HepG2 (cell line): ENCODE data around the gene HSCB. TPM values are rescaled to one million over a fixed set of nuclear protein-coding genes. Genes with fewer than 3 reads are reported as not detected.

Experiments used
- AFF4 ChIP-seq: sonication (generic); formaldehyde crosslinking; IDR thresholded peaks from 2 replicates; pipeline ENCODE4 v1.4.0; 2020; ENCODE audit warnings: missing genetic modification reagents
- ATRX ChIP-seq: sonication (generic); formaldehyde crosslinking; IDR thresholded peaks from 2 replicates; pipeline ENCODE4 v1.4.0; 2020; ENCODE audit warnings: missing genetic modification reagents, borderline replicate concordance
- CENPT ChIP-seq: sonication (generic); formaldehyde crosslinking; IDR thresholded peaks from 2 replicates; pipeline ENCODE4 v1.8.0; 2022; ENCODE audit warnings: low read depth, mild to moderate bottlenecking, moderate library complexity, missing genetic modification reagents
- DZIP1 ChIP-seq: sonication (generic); formaldehyde crosslinking; IDR thresholded peaks from 2 replicates; pipeline ENCODE4 v1.5.0; 2020; ENCODE audit warnings: mild to moderate bottlenecking, missing genetic modification reagents
- FOXK1 ChIP-seq: sonication (generic); formaldehyde crosslinking; IDR thresholded peaks from 2 replicates; pipeline ENCODE4 v1.4.0; 2020; ENCODE audit warnings: low read depth, missing genetic modification reagents, borderline replicate concordance
- GATAD2A ChIP-seq: IDR thresholded peaks from 2 replicates; pipeline ENCODE4 v1.6.1; 2016
- HNF4A ChIP-seq: sonication (generic); formaldehyde crosslinking; IDR thresholded peaks from 2 replicates; pipeline ENCODE4 v1.4.0; 2020; ENCODE audit warnings: missing genetic modification reagents
- KDM1A ChIP-seq: IDR thresholded peaks from 2 replicates; pipeline ENCODE4 v1.6.1; 2016; ENCODE audit warnings: missing compliant biosample characterization
- MBD4 ChIP-seq: IDR thresholded peaks from 2 replicates; pipeline ENCODE4 v1.6.1; 2012; ENCODE audit warnings: low read length, inconsistent platforms, borderline replicate concordance
- MLLT10 ChIP-seq: sonication (generic); formaldehyde crosslinking; IDR thresholded peaks from 2 replicates; pipeline ENCODE4 v1.4.0; 2020; ENCODE audit warnings: missing genetic modification reagents
- STAT5B ChIP-seq: sonication (generic); formaldehyde crosslinking; IDR thresholded peaks from 2 replicates; pipeline ENCODE4 v1.4.0; 2020; ENCODE audit warnings: missing genetic modification reagents
- ZBTB38 ChIP-seq: sonication (generic); formaldehyde crosslinking; IDR thresholded peaks from 2 replicates; pipeline ENCODE4 v1.5.1; 2020; ENCODE audit warnings: mild to moderate bottlenecking, missing genetic modification reagents
- ZNF3 ChIP-seq: IDR thresholded peaks from 2 replicates; pipeline ENCODE4 v1.7.0; 2017; ENCODE audit warnings: inconsistent platforms
- ZNF576 ChIP-seq: sonication (generic); formaldehyde crosslinking; IDR thresholded peaks from 2 replicates; pipeline ENCODE4 v1.4.0; 2020; ENCODE audit warnings: mild to moderate bottlenecking, missing genetic modification reagents
- ZNF850 ChIP-seq: sonication (generic); formaldehyde crosslinking; conservative IDR thresholded peaks from 2 replicates; pipeline ENCODE4 v1.9.0; 2021; ENCODE audit warnings: mild to moderate bottlenecking, missing genetic modification reagents
- polyA plus RNA-seq, 8 experiments: library from polyadenylated mRNA; depleted of rRNA in 3 of 8; stranded (reverse) in 7 of 8; unstranded in 1 of 8; fragments of >200 nt; fragmentation: Illumina TruSeq in 4 of 8; extraction: Trizol in 4 of 8; gene quantifications; 2 replicates each; pipeline versions ENCODE4 v1.2.1 to v1.2.3, GENCODE V29; 2011 to 2016; ENCODE audit warnings: low read depth in 4 of 8, missing spikeins in 1 of 8, mixed read lengths in 1 of 8; ENCODE audit not compliant: insufficient read depth in 1 of 8
- total RNA-seq, 5 experiments: library from RNA; depleted of rRNA; stranded (reverse); fragments of >200 nt; fragmentation: Illumina TruSeq; extraction: Trizol; gene quantifications; 2 replicates each; pipeline ENCODE4 v1.2.3, GENCODE V29; 2016; ENCODE audit warnings: low read depth in 1 of 5
- TF ChIP-seq, protein P1 (sequence below): sonication (generic); formaldehyde crosslinking; IDR thresholded peaks from 2 replicates; pipeline ENCODE4; 2020; ENCODE audit warnings: missing genetic modification reagents, mild to moderate bottlenecking, borderline replicate concordance
- TF ChIP-seq, protein P2 (sequence below): sonication (generic); formaldehyde crosslinking; IDR thresholded peaks from 2 replicates; pipeline ENCODE4 v1.5.1; 2020; ENCODE audit warnings: mild to moderate bottlenecking, missing genetic modification reagents, moderate library complexity

HSCB gene
- total and polyA plus RNA-seq, 2 of the 13 experiments (the other 11 are each of a cell fraction or from before 2014, with no cell fraction given): 15.4 to 20.9 TPM

GRCh38 chr22:28783786-28784671 is 42.2 kb downstream of the HSCB start (continued):
- TF ChIP-seq, protein P1, sequence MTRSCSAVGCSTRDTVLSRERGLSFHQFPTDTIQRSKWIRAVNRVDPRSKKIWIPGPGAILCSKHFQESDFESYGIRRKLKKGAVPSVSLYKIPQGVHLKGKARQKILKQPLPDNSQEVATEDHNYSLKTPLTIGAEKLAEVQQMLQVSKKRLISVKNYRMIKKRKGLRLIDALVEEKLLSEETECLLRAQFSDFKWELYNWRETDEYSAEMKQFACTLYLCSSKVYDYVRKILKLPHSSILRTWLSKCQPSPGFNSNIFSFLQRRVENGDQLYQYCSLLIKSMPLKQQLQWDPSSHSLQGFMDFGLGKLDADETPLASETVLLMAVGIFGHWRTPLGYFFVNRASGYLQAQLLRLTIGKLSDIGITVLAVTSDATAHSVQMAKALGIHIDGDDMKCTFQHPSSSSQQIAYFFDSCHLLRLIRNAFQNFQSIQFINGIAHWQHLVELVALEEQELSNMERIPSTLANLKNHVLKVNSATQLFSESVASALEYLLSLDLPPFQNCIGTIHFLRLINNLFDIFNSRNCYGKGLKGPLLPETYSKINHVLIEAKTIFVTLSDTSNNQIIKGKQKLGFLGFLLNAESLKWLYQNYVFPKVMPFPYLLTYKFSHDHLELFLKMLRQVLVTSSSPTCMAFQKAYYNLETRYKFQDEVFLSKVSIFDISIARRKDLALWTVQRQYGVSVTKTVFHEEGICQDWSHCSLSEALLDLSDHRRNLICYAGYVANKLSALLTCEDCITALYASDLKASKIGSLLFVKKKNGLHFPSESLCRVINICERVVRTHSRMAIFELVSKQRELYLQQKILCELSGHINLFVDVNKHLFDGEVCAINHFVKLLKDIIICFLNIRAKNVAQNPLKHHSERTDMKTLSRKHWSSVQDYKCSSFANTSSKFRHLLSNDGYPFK: no peak
- TF ChIP-seq AFF4 (CRISPR knock-in tag) (no peak; the same call in 1 of the 2 replicates), STAT5B (no peak), DZIP1 (no peak), ZNF850 (no peak), ATRX (CRISPR knock-in tag) (no peak), KDM1A (CRISPR knock-in tag) (no peak), MLLT10 (CRISPR knock-in tag) (no peak), GATAD2A (CRISPR knock-in tag) (peak; percentile 83), ZBTB38 (CRISPR knock-in tag) (no peak), CENPT (CRISPR knock-in tag) (no peak), ZNF576 (CRISPR knock-in tag) (no peak), MBD4 (peak; percentile 69; the same call in 1 of the 2 replicates), FOXK1 (CRISPR knock-in tag) (peak; percentile 70; the same call in 1 of the 2 replicates), HNF4A (CRISPR knock-in tag) (peak; percentile 40; the same call in 1 of the 2 replicates), ZNF3 (CRISPR knock-in tag) (peak; percentile 59; the same call in 1 of the 2 replicates)
- TF ChIP-seq, protein P2, sequence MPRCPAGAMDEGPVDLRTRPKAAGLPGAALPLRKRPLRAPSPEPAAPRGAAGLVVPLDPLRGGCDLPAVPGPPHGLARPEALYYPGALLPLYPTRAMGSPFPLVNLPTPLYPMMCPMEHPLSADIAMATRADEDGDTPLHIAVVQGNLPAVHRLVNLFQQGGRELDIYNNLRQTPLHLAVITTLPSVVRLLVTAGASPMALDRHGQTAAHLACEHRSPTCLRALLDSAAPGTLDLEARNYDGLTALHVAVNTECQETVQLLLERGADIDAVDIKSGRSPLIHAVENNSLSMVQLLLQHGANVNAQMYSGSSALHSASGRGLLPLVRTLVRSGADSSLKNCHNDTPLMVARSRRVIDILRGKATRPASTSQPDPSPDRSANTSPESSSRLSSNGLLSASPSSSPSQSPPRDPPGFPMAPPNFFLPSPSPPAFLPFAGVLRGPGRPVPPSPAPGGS (CRISPR knock-in tag): no peak
